Gastroesophageal sphincter (tissue), 3 donors: Measurements from ENCODE around the gene LACTBL1.

Source experiments
- EP300 ChIP-seq: sonication (generic); formaldehyde crosslinking; IDR thresholded peaks from one replicate; pipeline ENCODE4 v1.6.1; 2017; ENCODE audit warnings: antibody characterized with exemption, mild to moderate bottlenecking
- POLR2A ChIP-seq, 2 donors: fragments of 450-650 bp; IDR thresholded peaks; one replicate each; pipeline ENCODE4 v1.6.1; 2017; ENCODE audit warnings: antibody characterized with exemption in 2 of 2, mild to moderate bottlenecking in 2 of 2, moderate library complexity in 1 of 2
- TF ChIP-seq, protein P1 (sequence below), 4 experiments: fragments of 200-600 bp in 2 of 4; fragments of 450-650 bp in 2 of 4; sonication (generic) in 1 of 4; IDR thresholded peaks; one replicate each; pipeline ENCODE4 v1.5.1; 2017 to 2019; ENCODE audit warnings: antibody characterized with exemption in 4 of 4, mild to moderate bottlenecking in 2 of 4, moderate library complexity in 2 of 4

DNA sequence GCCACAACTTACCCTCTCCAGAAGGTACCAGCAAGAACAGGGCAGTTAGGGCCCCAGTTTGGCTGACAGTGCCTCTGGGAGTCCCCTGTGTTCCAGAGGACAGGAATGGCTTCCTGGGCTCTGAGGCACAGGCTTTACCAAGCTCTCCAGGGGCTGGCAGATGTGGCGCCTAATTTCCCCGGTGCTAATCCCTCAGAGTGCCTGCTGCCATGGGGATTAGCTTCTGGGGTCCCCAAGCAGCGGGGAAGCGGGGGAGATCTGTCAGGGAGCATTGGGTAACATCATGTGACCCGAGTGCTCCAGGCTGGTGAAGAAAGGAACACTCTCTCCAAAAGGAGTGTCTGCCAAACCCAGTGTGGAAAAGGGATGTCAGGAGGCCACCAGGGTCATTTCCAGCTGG is at the start of gene LACTBL1:
- TF ChIP-seq, protein P1, sequence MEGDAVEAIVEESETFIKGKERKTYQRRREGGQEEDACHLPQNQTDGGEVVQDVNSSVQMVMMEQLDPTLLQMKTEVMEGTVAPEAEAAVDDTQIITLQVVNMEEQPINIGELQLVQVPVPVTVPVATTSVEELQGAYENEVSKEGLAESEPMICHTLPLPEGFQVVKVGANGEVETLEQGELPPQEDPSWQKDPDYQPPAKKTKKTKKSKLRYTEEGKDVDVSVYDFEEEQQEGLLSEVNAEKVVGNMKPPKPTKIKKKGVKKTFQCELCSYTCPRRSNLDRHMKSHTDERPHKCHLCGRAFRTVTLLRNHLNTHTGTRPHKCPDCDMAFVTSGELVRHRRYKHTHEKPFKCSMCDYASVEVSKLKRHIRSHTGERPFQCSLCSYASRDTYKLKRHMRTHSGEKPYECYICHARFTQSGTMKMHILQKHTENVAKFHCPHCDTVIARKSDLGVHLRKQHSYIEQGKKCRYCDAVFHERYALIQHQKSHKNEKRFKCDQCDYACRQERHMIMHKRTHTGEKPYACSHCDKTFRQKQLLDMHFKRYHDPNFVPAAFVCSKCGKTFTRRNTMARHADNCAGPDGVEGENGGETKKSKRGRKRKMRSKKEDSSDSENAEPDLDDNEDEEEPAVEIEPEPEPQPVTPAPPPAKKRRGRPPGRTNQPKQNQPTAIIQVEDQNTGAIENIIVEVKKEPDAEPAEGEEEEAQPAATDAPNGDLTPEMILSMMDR (IDR thresholded peaks at IDR 0.05): no peak
- TF ChIP-seq POLR2A (IDR thresholded peaks at IDR 0.05) (no peak), EP300 (no peak)
